ENCODE data around the gene ME2. TPM values are rescaled to one million over a fixed set of nuclear protein-coding genes. Genes with fewer than 3 reads are reported as not detected.
"Not testable (repeated sequence)": the region's sequence is repeated elsewhere in the genome, so short reads cannot be mapped to it uniquely, and the experiment has no call there.

Gene ME2
- total RNA-seq, 4 donors from 2014 or later = 31.9 to 51.5 (median 46.4) TPM

- TF ChIP-seq POLR2A (IDR thresholded peaks at IDR 0.05) = no peak
- no peak for TF ChIP-seq CTCF (IDR thresholded peaks at IDR 0.05)
- H3K27me3 ChIP-seq = no peaks in the 10 kb centered on the region
- DNase-seq = no peak
- WGBS, 2 donors = 85 to 88% methylated on average over 5 of the region's 5 CpGs
- H3K4me1 ChIP-seq = peaks cover 6 to 14% of the 10 kb centered on the region in 2 donors
- no peaks in the 10 kb centered on the region for H3K36me3 ChIP-seq
- no peak overlapping the region for H3K4me3 ChIP-seq (replicated peaks in 1 of 3)
- intact Hi-C loops (cut with DNase I) = no loop called here
- H3K27ac ChIP-seq = no peak overlapping the region
- H3K9me3 ChIP-seq = no peaks in the 10 kb centered on the region
These were observed 28.4 kb upstream of the ME2 start for GRCh38 chr18:50850307-50851065.

- Histone ChIP-seq H3K36me3 (no peaks in the 10 kb centered on the region), H3K27me3 (no peaks in the 10 kb centered on the region), H3K4me1 (peaks cover 0 to 6% of the 10 kb centered on the region in 2 donors), H3K4me3 (replicated peaks in 1 of 3) (no peak overlapping the region), H3K9me3 (no peaks in the 10 kb centered on the region), H3K27ac (no peak overlapping the region)
- intact Hi-C loops (cut with DNase I) = no loop called here
- TF ChIP-seq POLR2A (IDR thresholded peaks at IDR 0.05) = no peak
- no peak for TF ChIP-seq CTCF (IDR thresholded peaks at IDR 0.05)
- no peak for DNase-seq
- WGBS, 2 donors = 77 to 83% methylated on average over 6 of the region's 6 CpGs
These were observed 25.1 kb upstream of the ME2 start for GRCh38 chr18:50853863-50854271.

- no peaks in the 10 kb centered on the region for H3K9me3 ChIP-seq
- no peak for DNase-seq
- no peaks in the 10 kb centered on the region for H3K27me3 ChIP-seq
- no peaks in the 10 kb centered on the region for H3K36me3 ChIP-seq
- no peak overlapping the region for H3K4me3 ChIP-seq (replicated peaks in 1 of 3)
- 80 to 88% methylated on average over 13 of the region's 13 CpGs for WGBS, 2 donors
- peaks cover 0 to 6% of the 10 kb centered on the region in 2 donors for H3K4me1 ChIP-seq
- no peak overlapping the region for H3K27ac ChIP-seq
- TF ChIP-seq CTCF (IDR thresholded peaks at IDR 0.05) (no peak), POLR2A (IDR thresholded peaks at IDR 0.05) (no peak)
- intact Hi-C loops (cut with DNase I) = no loop called here
These were observed 22.8 kb upstream of the ME2 start for GRCh38 chr18:50855976-50856757.

GRCh38 chr18:50857166-50857565 is 21.8 kb upstream of the ME2 start:
- H3K27me3 ChIP-seq; H3K4me3 ChIP-seq (replicated peaks in 1 of 3); H3K27ac ChIP-seq; DNase-seq; intact Hi-C loops (cut with DNase I); H3K36me3 ChIP-seq; H3K9me3 ChIP-seq; H3K4me1 ChIP-seq: not testable (repeated sequence)
- WGBS, 2 donors = 77 to 80% methylated on average over 5 of the region's 5 CpGs

- Histone ChIP-seq H3K4me1 (peaks cover 0 to 6% of the 10 kb centered on the region in 2 donors), H3K9me3 (no peaks in the 10 kb centered on the region), H3K4me3 (replicated peaks in 1 of 3) (no peak overlapping the region), H3K27me3 (no peaks in the 10 kb centered on the region), H3K27ac (no peak overlapping the region), H3K36me3 (no peaks in the 10 kb centered on the region)
- DNase-seq = no peak
- WGBS, 2 donors = 86 to 87% methylated on average over 3 of the region's 3 CpGs
- TF ChIP-seq CTCF (IDR thresholded peaks at IDR 0.05) (no peak), POLR2A (IDR thresholded peaks at IDR 0.05) (no peak)
- intact Hi-C loops (cut with DNase I) = no loop called here
These were observed 21.2 kb upstream of the ME2 start for GRCh38 chr18:50857694-50858093.
